Smooth muscle cell (in vitro differentiated cells): ENCODE data around the gene DYSF. TPM values are rescaled to one million over a fixed set of nuclear protein-coding genes. Genes with fewer than 3 reads are reported as not detected.

Experiments
- DNase-seq: peaks from one replicate; lab custom pipeline; 2025; ENCODE audit not compliant: unreplicated experiment; lab: John Stamatoyannopoulos, UW
- H2AFZ ChIP-seq: fragments of 200-600 bp; sonication (generic); 2 replicates; pipeline ENCODE4 v1.6.0; 2016; ENCODE audit warnings: antibody characterized with exemption, low read depth, mild to moderate bottlenecking
- H3F3A ChIP-seq: fragments of 200-600 bp; sonication (generic); 2 replicates; pipeline ENCODE4 v1.6.0; 2017; ENCODE audit warnings: antibody characterized with exemption, low read depth
- H3K27ac ChIP-seq: fragments of 200-600 bp; sonication (generic); 2 replicates; pipeline ENCODE4 v1.5.1; 2016; ENCODE audit warnings: low read depth, mild to moderate bottlenecking
- H3K27me3 ChIP-seq: fragments of 200-600 bp; sonication (generic); 2 replicates; pipeline ENCODE4 v1.6.1; 2016; ENCODE audit warnings: low read depth, mild to moderate bottlenecking
- H3K36me3 ChIP-seq: fragments of 200-600 bp; sonication (generic); 2 replicates; pipeline ENCODE4 v1.5.1; 2016; ENCODE audit warnings: low read depth
- H3K4me1 ChIP-seq: fragments of 200-600 bp; sonication (generic); 2 replicates; pipeline ENCODE4 v1.5.1; 2016; ENCODE audit warnings: low read depth
- H3K4me2 ChIP-seq: fragments of 200-600 bp; sonication (generic); 2 replicates; pipeline ENCODE4 v1.6.0; 2016; ENCODE audit warnings: mild to moderate bottlenecking
- H3K4me3 ChIP-seq: fragments of 200-600 bp; sonication (generic); 2 replicates; pipeline ENCODE4 v1.5.1; 2016; ENCODE audit warnings: mild to moderate bottlenecking
- H3K79me2 ChIP-seq: fragments of 200-600 bp; sonication (generic); 2 replicates; pipeline ENCODE4 v1.6.0; 2016; ENCODE audit warnings: low read depth, mild to moderate bottlenecking
- H3K9ac ChIP-seq: fragments of 200-600 bp; sonication (generic); 2 replicates; pipeline ENCODE4 v1.6.0; 2016; ENCODE audit warnings: low read depth
- H3K9me3 ChIP-seq: fragments of 200-600 bp; sonication (generic); replicated peaks from 2 replicates; pipeline ENCODE4 v1.5.1; 2016; ENCODE audit warnings: low read depth
- H4K20me1 ChIP-seq: fragments of 200-600 bp; sonication (generic); 2 replicates; pipeline ENCODE4 v1.6.0; 2016; ENCODE audit warnings: low read depth
- CTCF ChIP-seq: fragments of 200-600 bp; sonication (generic); IDR thresholded peaks from 2 replicates; pipeline ENCODE4 v1.5.1; 2017; ENCODE audit warnings: borderline replicate concordance, mild to moderate bottlenecking, antibody characterized with exemption; ENCODE audit not compliant: insufficient read depth, poor library complexity, severe bottlenecking
- WGBS: methylation state at CpG from one replicate; pipeline ENCODE4 v1.1.7; 2016; ENCODE audit warnings: low lambda C conversion rate; 5-methylcytosine and 5-hydroxymethylcytosine counted together
- polyA plus RNA-seq: library from polyadenylated mRNA; unstranded; fragments of >200 nt; fragmentation: Nextera tagmentation; extraction: Ambion mirVana; gene quantifications from 2 replicates; pipeline ENCODE4 v1.2.1, GENCODE V29; 2016
- total RNA-seq: library from RNA; depleted of rRNA; stranded (reverse); fragments of >200 nt; gene quantifications from 2 replicates; pipeline ENCODE4 v1.2.3, GENCODE V29; 2014

The DYSF gene
- total and polyA plus RNA-seq, 2 experiments from 2014 or later, result 0.64 to 1.6 TPM

- H3K27me3 ChIP-seq, result peaks cover under 1% of the 10 kb centered on the region
- TF ChIP-seq CTCF, result no peak
- no peak overlapping the region for H3K4me2 ChIP-seq
- no peaks in the 10 kb centered on the region for H3K36me3 ChIP-seq
- H3K27ac ChIP-seq, result no peak overlapping the region
- H3K4me3 ChIP-seq, result no peak overlapping the region
- H3F3A ChIP-seq, result no peaks in the 10 kb centered on the region
- no peak overlapping the region for H2AFZ ChIP-seq
- no peaks in the 10 kb centered on the region for H4K20me1 ChIP-seq
- no peak overlapping the region for H3K9ac ChIP-seq
- H3K4me1 ChIP-seq, result no peaks in the 10 kb centered on the region
- WGBS, result 97% methylated on average over 9 of the region's 9 CpGs
- no peak for DNase-seq
- H3K9me3 ChIP-seq, result no peaks in the 10 kb centered on the region
- no peaks in the 10 kb centered on the region for H3K79me2 ChIP-seq
Observed at GRCh38 chr2:71551631-71551915, 98.2 kb downstream of the DYSF start.

GRCh38 chr2:71552356-71552755, 99.0 kb downstream of the DYSF start:
- no peaks in the 10 kb centered on the region for H4K20me1 ChIP-seq
- no peak for TF ChIP-seq CTCF
- 91% methylated on average over 6 of the region's 6 CpGs for WGBS
- DNase-seq, result no peak
- no peak overlapping the region for H3K9ac ChIP-seq
- no peaks in the 10 kb centered on the region for H3K4me1 ChIP-seq
- no peaks in the 10 kb centered on the region for H3K36me3 ChIP-seq
- H3F3A ChIP-seq, result no peaks in the 10 kb centered on the region
- H3K4me2 ChIP-seq, result no peak overlapping the region
- H3K9me3 ChIP-seq, result no peaks in the 10 kb centered on the region
- H3K79me2 ChIP-seq, result no peaks in the 10 kb centered on the region
- no peaks in the 10 kb centered on the region for H3K27me3 ChIP-seq
- H3K4me3 ChIP-seq, result no peak overlapping the region
- no peak overlapping the region for H2AFZ ChIP-seq
- H3K27ac ChIP-seq, result no peak overlapping the region

- Histone ChIP-seq H4K20me1 (no peaks in the 10 kb centered on the region), H3K4me1 (no peaks in the 10 kb centered on the region), H3K9ac (no peak overlapping the region), H3K4me3 (no peak overlapping the region), H2AFZ (no peak overlapping the region), H3K4me2 (no peak overlapping the region), H3K9me3 (no peaks in the 10 kb centered on the region), H3K27me3 (no peaks in the 10 kb centered on the region), H3K27ac (no peak overlapping the region), H3K36me3 (no peaks in the 10 kb centered on the region), H3F3A (no peaks in the 10 kb centered on the region), H3K79me2 (no peaks in the 10 kb centered on the region)
- no peak for DNase-seq
- TF ChIP-seq CTCF, result no peak
- WGBS, result 94% methylated on average over 15 of the region's 15 CpGs
Observed at GRCh38 chr2:71552861-71553301, 99.5 kb downstream of the DYSF start.

GRCh38 chr2:71554028-71554705, 100.8 kb downstream of the DYSF start:
- Histone ChIP-seq H3K9me3 (no peaks in the 10 kb centered on the region), H3K4me2 (no peak overlapping the region), H3K4me3 (no peak overlapping the region), H3K36me3 (no peaks in the 10 kb centered on the region), H3K9ac (no peak overlapping the region), H3K27me3 (no peaks in the 10 kb centered on the region), H3K27ac (no peak overlapping the region), H4K20me1 (no peaks in the 10 kb centered on the region), H3F3A (no peaks in the 10 kb centered on the region), H3K4me1 (no peaks in the 10 kb centered on the region), H2AFZ (no peak overlapping the region), H3K79me2 (no peaks in the 10 kb centered on the region)
- 96% methylated on average over 9 of the region's 9 CpGs for WGBS
- no peak for TF ChIP-seq CTCF
- DNase-seq, result no peak
